CD4-positive, alpha-beta T cell (primary cell): Measurements from ENCODE around the gene IQCE. TPM values are rescaled to one million over a fixed set of nuclear protein-coding genes. Genes with fewer than 3 reads are reported as not detected.

ENCODE experiments used
- ATAC-seq: fragments of 200-7000 bp; cut with Tn5 transposase; one replicate; pipeline ENCODE4 v1.10.0; 2022; ENCODE audit warnings: mild to moderate bottlenecking; ENCODE audit not compliant: poor library complexity
- CTCF ChIA-PET: fragments of 350-600 bp; sonication (Branson Sonifier 250); formaldehyde crosslinking; loops from one replicate; lab custom pipeline; 2021; ENCODE audit warnings: antibody characterized with exemption, inconsistent platforms; lab: Charles Lee
- POLR2A ChIA-PET: fragments of 350-600 bp; sonication (Branson Sonifier 250); formaldehyde crosslinking; loops from one replicate; lab custom pipeline; 2021; ENCODE audit warnings: antibody characterized with exemption, inconsistent platforms; lab: Charles Lee
- DNase-seq, 14 experiments: peaks; one replicate each; pipeline ENCODE4 v3.0.0-alpha.2; 2013 to 2020; ENCODE audit warnings: mixed read lengths in 2 of 14
- H3K27ac ChIP-seq, 2 donors: one replicate each; pipeline versions ENCODE4 v1.5.1 to v1.7.0; 2013; ENCODE audit warnings: low read length in 2 of 2, low read depth in 1 of 2, mild to moderate bottlenecking in 1 of 2
- H3K27me3 ChIP-seq, 2 experiments: 1 replicate in 1 of 2; 2 replicates in 1 of 2; pipeline versions ENCODE4 v1.6.1 to v1.7.0; 2013; ENCODE audit warnings: low read length in 2 of 2, control low read depth in 1 of 2, mild to moderate bottlenecking in 1 of 2, moderate library complexity in 1 of 2; ENCODE audit not compliant: insufficient read depth in 2 of 2, control insufficient read depth in 1 of 2
- H3K36me3 ChIP-seq: one replicate; pipeline ENCODE4 v1.6.1; 2013; ENCODE audit warnings: low read length, control low read depth; ENCODE audit not compliant: insufficient read depth
- H3K4me1 ChIP-seq: one replicate; pipeline ENCODE4 v1.6.1; 2013; ENCODE audit warnings: low read length, control low read depth; ENCODE audit not compliant: insufficient read depth
- H3K4me3 ChIP-seq: one replicate; pipeline ENCODE4 v1.5.1; 2013; ENCODE audit warnings: mild to moderate bottlenecking, low read length, moderate library complexity
- H3K9me3 ChIP-seq, 2 experiments: 1 replicate in 1 of 2; 2 replicates in 1 of 2; pipeline versions ENCODE4 v1.6.1 to v1.7.0; 2013; ENCODE audit warnings: low read length in 2 of 2, mild to moderate bottlenecking in 2 of 2, control low read depth in 1 of 2, moderate library complexity in 1 of 2; ENCODE audit not compliant: control insufficient read depth in 1 of 2, insufficient read depth in 1 of 2
- H3K27ac Mint-ChIP-seq: one replicate; pipeline ENCODE4 v1.8.0; 2020; ENCODE audit warnings: mixed read lengths
- H3K27me3 Mint-ChIP-seq: one replicate; pipeline ENCODE4 v1.8.0; 2021; ENCODE audit warnings: mixed read lengths
- H3K36me3 Mint-ChIP-seq: one replicate; pipeline ENCODE4 v1.8.0; 2021; ENCODE audit warnings: low read depth, mixed read lengths
- H3K4me1 Mint-ChIP-seq: one replicate; pipeline ENCODE4 v1.8.0; 2021; ENCODE audit warnings: low read depth, mixed read lengths
- H3K4me3 Mint-ChIP-seq: one replicate; pipeline ENCODE4 v1.8.0; 2020; ENCODE audit warnings: mild to moderate bottlenecking, mixed read lengths
- H3K9me3 Mint-ChIP-seq: one replicate; pipeline ENCODE4 v1.8.0; 2020; ENCODE audit warnings: mixed read lengths
- CTCF ChIP-seq: fragments of 200-600 bp; IDR thresholded peaks from one replicate; pipeline ENCODE4 v1.8.0; 2022; ENCODE audit warnings: antibody characterized with exemption, mild to moderate bottlenecking
- intact Hi-C, 2 experiments: fragments of 100-400 bp; cut with DNase I in 1 of 2; cut with micrococcal nuclease in 1 of 2; formaldehyde crosslinking; loops; one replicate each; pipeline versions ENCODE4 v1.15.1 to v1.9.0; 2023 to 2025; cut with DNase I, micrococcal nuclease
- total RNA-seq, 174 experiments: library from RNA in 2 of 174; stranded (reverse) in 2 of 174; gene quantifications; one replicate each; pipeline ENCODE4 v1.2.3 and lab custom pipeline; 2021 to 2026

Gene IQCE
- total RNA-seq, 2 experiments from 2014 or later = 4.3 to 5.6 TPM

- Histone ChIP-seq H3K27ac (no peak overlapping the region), H3K4me3 (no peak overlapping the region), H3K27me3 (no peaks in the 10 kb centered on the region), H3K36me3 (no peaks in the 10 kb centered on the region), H3K4me1 (no peaks in the 10 kb centered on the region), H3K9me3 (no peaks in the 10 kb centered on the region)
- CTCF ChIA-PET = interaction anchor here (0.9 kb wide), 1 partner anchor 15 kb away, joined by 3 read pairs; no protein-coding TSS in a partner anchor
- H3K4me1 Mint-ChIP-seq = no peaks in the 10 kb centered on the region
- H3K36me3 Mint-ChIP-seq = no peaks in the 10 kb centered on the region
- H3K4me3 Mint-ChIP-seq = no peak overlapping the region
- no peak for DNase-seq
- ATAC-seq = no peak
- no peaks in the 10 kb centered on the region for H3K27me3 Mint-ChIP-seq
- POLR2A ChIA-PET = no interaction called here
- TF ChIP-seq CTCF = no peak
- no peak overlapping the region for H3K27ac Mint-ChIP-seq
- intact Hi-C loops = no loop called here
- no peaks in the 10 kb centered on the region for H3K9me3 Mint-ChIP-seq
Measured at GRCh38 chr7:2624293-2624886, 65.6 kb downstream of the IQCE start.

GRCh38 chr7:2626498-2627117 lies 67.8 kb downstream of the IQCE start:
- peaks cover 6% of the 10 kb centered on the region for H3K4me1 ChIP-seq
- H3K27ac ChIP-seq = no peak overlapping the region
- no peaks in the 10 kb centered on the region for H3K9me3 ChIP-seq
- H3K9me3 Mint-ChIP-seq = no peaks in the 10 kb centered on the region
- ChIA-PET POLR2A (no interaction called here), CTCF (no interaction called here)
- no peak overlapping the region for H3K4me3 Mint-ChIP-seq
- H3K27me3 Mint-ChIP-seq = no peaks in the 10 kb centered on the region
- intact Hi-C loops = no loop called here
- DNase-seq (no peak), ATAC-seq (no peak)
- peaks cover 7% of the 10 kb centered on the region for H3K4me1 Mint-ChIP-seq
- H3K36me3 ChIP-seq = no peaks in the 10 kb centered on the region
- H3K27me3 ChIP-seq = no peaks in the 10 kb centered on the region
- no peaks in the 10 kb centered on the region for H3K36me3 Mint-ChIP-seq
- H3K27ac Mint-ChIP-seq = no peak overlapping the region
- no peak overlapping the region for H3K4me3 ChIP-seq
- TF ChIP-seq CTCF = no peak

- H3K27me3 ChIP-seq = no peaks in the 10 kb centered on the region
- ChIA-PET POLR2A (no interaction called here), CTCF (no interaction called here)
- intact Hi-C loops = no loop called here
- H3K4me1 ChIP-seq = peaks cover 11% of the 10 kb centered on the region
- H3K27me3 Mint-ChIP-seq = no peaks in the 10 kb centered on the region
- no peaks in the 10 kb centered on the region for H3K9me3 Mint-ChIP-seq
- H3K36me3 Mint-ChIP-seq = no peaks in the 10 kb centered on the region
- DNase-seq = no peak
- no peak for ATAC-seq
- H3K9me3 ChIP-seq = no peaks in the 10 kb centered on the region
- peaks cover 8% of the 10 kb centered on the region for H3K4me1 Mint-ChIP-seq
- no peak overlapping the region for H3K27ac Mint-ChIP-seq
- H3K27ac ChIP-seq = no peak overlapping the region
- TF ChIP-seq CTCF = no peak
- H3K4me3 ChIP-seq = no peak overlapping the region
- H3K4me3 Mint-ChIP-seq = no peak overlapping the region
- no peaks in the 10 kb centered on the region for H3K36me3 ChIP-seq
Measured at GRCh38 chr7:2627258-2628129, 68.7 kb downstream of the IQCE start.
